Keratinocyte (primary cell): ENCODE measurements around the gene GNA15. TPM values are rescaled to one million over a fixed set of nuclear protein-coding genes. Genes with fewer than 3 reads are reported as not detected.

Source experiments
- DNase-seq: peaks from one replicate; pipeline ENCODE4 v3.0.0-alpha.2; 2011; ENCODE audit warnings: low read depth, missing footprints, low spot score
- FAIRE-seq: peaks from 2 replicates; lab custom pipeline; 2011; peaks lifted over from hg19 to GRCh38; lab: Jason Lieb, UNC
- H2AFZ ChIP-seq: 2 replicates; pipeline ENCODE4 v1.6.0; 2012; ENCODE audit warnings: low read length, control low read depth, inconsistent platforms; ENCODE audit not compliant: control insufficient read depth
- H3K27ac ChIP-seq: 2 replicates; pipeline ENCODE4 v1.5.1; 2011; ENCODE audit warnings: low read length; ENCODE audit not compliant: control insufficient read depth, insufficient read depth
- H3K27me3 ChIP-seq: 3 replicates; pipeline ENCODE4 v1.6.0; 2011; ENCODE audit warnings: low read length; ENCODE audit not compliant: control insufficient read depth, insufficient read depth; ENCODE audit errors: extremely low read depth
- H3K36me3 ChIP-seq, 2 experiments: 2 replicates in 1 of 2; 3 replicates in 1 of 2; pipeline ENCODE4 v1.5.1; 2011; ENCODE audit warnings: low read length in 2 of 2, mild to moderate bottlenecking in 1 of 2; ENCODE audit not compliant: control insufficient read depth in 2 of 2, insufficient read depth in 2 of 2; ENCODE audit errors: extremely low read depth in 1 of 2
- H3K4me1 ChIP-seq: 3 replicates; pipeline ENCODE4 v1.5.1; 2011; ENCODE audit warnings: low read length; ENCODE audit not compliant: control insufficient read depth, insufficient read depth; ENCODE audit errors: extremely low read depth
- H3K4me2 ChIP-seq: 3 replicates; pipeline ENCODE4 v1.6.0; 2011; ENCODE audit warnings: low read depth, low read length; ENCODE audit not compliant: control insufficient read depth, insufficient read depth; ENCODE audit errors: extremely low read depth
- H3K4me3 ChIP-seq, 3 experiments: fragments of 200-600 bp in 1 of 3; sonication (generic) in 1 of 3; 2 replicates in 2 of 3; 3 replicates in 1 of 3; pipeline ENCODE4 v1.5.1; 2011 to 2016; ENCODE audit warnings: low read length in 3 of 3, mild to moderate bottlenecking in 3 of 3, control low read depth in 2 of 3, inconsistent platforms in 1 of 3, low read depth in 1 of 3, mixed read lengths in 1 of 3, mixed run types in 1 of 3, moderate library complexity in 1 of 3; ENCODE audit not compliant: control insufficient read depth in 2 of 3, insufficient read depth in 2 of 3; ENCODE audit errors: extremely low read depth in 1 of 3
- H3K79me2 ChIP-seq: 2 replicates; pipeline ENCODE4 v1.6.0; 2012; ENCODE audit warnings: low read length; ENCODE audit not compliant: control insufficient read depth, insufficient read depth
- H3K9ac ChIP-seq: 3 replicates; pipeline ENCODE4 v1.6.0; 2011; ENCODE audit warnings: low read length; ENCODE audit not compliant: control insufficient read depth, insufficient read depth; ENCODE audit errors: extremely low read depth
- H3K9me1 ChIP-seq: 3 replicates; pipeline ENCODE4 v1.6.0; 2011; ENCODE audit warnings: low read length; ENCODE audit not compliant: control insufficient read depth, insufficient read depth; ENCODE audit errors: extremely low read depth
- H3K9me3 ChIP-seq: 2 replicates; pipeline ENCODE4 v1.5.1; 2012; ENCODE audit warnings: low read depth, low read length; ENCODE audit not compliant: control insufficient read depth
- H4K20me1 ChIP-seq: 3 replicates; pipeline ENCODE4 v1.6.0; 2011; ENCODE audit warnings: low read length; ENCODE audit not compliant: control insufficient read depth, insufficient read depth; ENCODE audit errors: extremely low read depth
- EZH2 ChIP-seq: IDR thresholded peaks from one replicate; pipeline ENCODE4 v1.6.1; 2012; ENCODE audit warnings: inconsistent platforms, mild to moderate bottlenecking, low read length, moderate library complexity
- dilution Hi-C: fragments of 300-500 bp; cut with MboI; formaldehyde crosslinking; loops from one replicate; pipeline ENCODE4 v1.7.0; 2020; ENCODE audit warnings: low sequenced_read_pairs; ENCODE audit not compliant: extremely low pct_ligation_motif_present
- polyA plus RNA-seq, 5 experiments: library from polyadenylated mRNA; depleted of rRNA in 3 of 5; stranded (reverse) in 3 of 5; stranded (forward) in 1 of 5; unstranded in 1 of 5; fragments of >200 nt; gene quantifications; 1 replicate in 1 of 5; 2 replicates in 3 of 5; 3 replicates in 1 of 5; pipeline versions ENCODE4 v1.2.1 to v1.2.3, GENCODE V29; 2011 to 2012; ENCODE audit warnings: missing spikeins in 2 of 5, low read depth in 1 of 5, low replicate concordance in 1 of 5
- TF ChIP-seq, protein P1 (sequence below), 3 experiments: IDR thresholded peaks in 1 of 3; conservative IDR thresholded peaks in 1 of 3; optimal IDR thresholded peaks in 1 of 3; 2 replicates in 2 of 3; 3 replicates in 1 of 3; pipeline versions ENCODE3 to v1.5.1; 2011; ENCODE audit warnings: low read length in 3 of 3, mild to moderate bottlenecking in 3 of 3, moderate library complexity in 2 of 3, control low read depth in 1 of 3, inconsistent platforms in 1 of 3; ENCODE audit not compliant: insufficient read depth in 2 of 3; ENCODE audit errors: extremely low read depth in 1 of 3

The GNA15 gene
- polyA plus RNA-seq, 1 donor (not counting 4 experiments of a cell fraction or from before 2014, with no cell fraction given): 60.0 TPM

DNA sequence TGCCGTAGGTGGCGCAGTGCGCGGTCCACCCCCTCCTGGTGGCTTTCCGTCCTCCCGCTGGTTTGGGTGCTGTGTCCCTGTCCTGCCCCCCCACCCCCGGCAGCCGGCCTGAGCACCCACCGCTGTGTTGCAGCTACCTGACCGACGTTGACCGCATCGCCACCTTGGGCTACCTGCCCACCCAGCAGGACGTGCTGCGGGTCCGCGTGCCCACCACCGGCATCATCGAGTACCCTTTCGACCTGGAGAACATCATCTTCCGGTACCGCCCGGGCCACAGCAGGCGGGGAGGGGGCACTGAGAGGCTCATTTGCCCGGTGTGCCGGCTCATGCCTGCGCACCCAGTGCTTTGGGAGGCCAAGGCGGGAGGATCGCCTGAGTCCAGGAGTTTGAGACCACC is 21.0 kb upstream of the GNA15 start:
- FAIRE-seq (no peak), DNase-seq (no peak)
- no peak overlapping the region for H3K9ac ChIP-seq
- no peak for TF ChIP-seq EZH2
- no peaks in the 10 kb centered on the region for H3K27me3 ChIP-seq
- H4K20me1 ChIP-seq: peaks cover 7% of the 10 kb centered on the region
- H3K27ac ChIP-seq: no peak overlapping the region
- no peaks in the 10 kb centered on the region for H3K9me3 ChIP-seq
- H3K79me2 ChIP-seq: peaks cover 30% of the 10 kb centered on the region
- H3K4me2 ChIP-seq: no peak overlapping the region
- H3K36me3 ChIP-seq: peaks cover 11 to 21% of the 10 kb centered on the region in 2 experiments
- no peak overlapping the region for H3K4me3 ChIP-seq
- no peaks in the 10 kb centered on the region for H3K9me1 ChIP-seq
- H3K4me1 ChIP-seq: peaks cover 7% of the 10 kb centered on the region
- dilution Hi-C loops: no loop called here
- H2AFZ ChIP-seq: no peak overlapping the region

GRCh38 chr19:3115411-3115810 is 20.4 kb upstream of the GNA15 start:
- no peak for TF ChIP-seq EZH2
- TF ChIP-seq, protein P1, sequence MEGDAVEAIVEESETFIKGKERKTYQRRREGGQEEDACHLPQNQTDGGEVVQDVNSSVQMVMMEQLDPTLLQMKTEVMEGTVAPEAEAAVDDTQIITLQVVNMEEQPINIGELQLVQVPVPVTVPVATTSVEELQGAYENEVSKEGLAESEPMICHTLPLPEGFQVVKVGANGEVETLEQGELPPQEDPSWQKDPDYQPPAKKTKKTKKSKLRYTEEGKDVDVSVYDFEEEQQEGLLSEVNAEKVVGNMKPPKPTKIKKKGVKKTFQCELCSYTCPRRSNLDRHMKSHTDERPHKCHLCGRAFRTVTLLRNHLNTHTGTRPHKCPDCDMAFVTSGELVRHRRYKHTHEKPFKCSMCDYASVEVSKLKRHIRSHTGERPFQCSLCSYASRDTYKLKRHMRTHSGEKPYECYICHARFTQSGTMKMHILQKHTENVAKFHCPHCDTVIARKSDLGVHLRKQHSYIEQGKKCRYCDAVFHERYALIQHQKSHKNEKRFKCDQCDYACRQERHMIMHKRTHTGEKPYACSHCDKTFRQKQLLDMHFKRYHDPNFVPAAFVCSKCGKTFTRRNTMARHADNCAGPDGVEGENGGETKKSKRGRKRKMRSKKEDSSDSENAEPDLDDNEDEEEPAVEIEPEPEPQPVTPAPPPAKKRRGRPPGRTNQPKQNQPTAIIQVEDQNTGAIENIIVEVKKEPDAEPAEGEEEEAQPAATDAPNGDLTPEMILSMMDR (optimal IDR thresholded peaks at IDR 0.05 in 1 of 3, IDR thresholded peaks at IDR 0.05 in 1 of 3, conservative IDR thresholded peaks at IDR 0.05 in 1 of 3; ENCODE audit: extremely low read depth in 1 of 3, insufficient read depth in 2 of 3, low read length in 3 of 3): no peak
- Histone ChIP-seq H3K36me3 (peaks cover 10 to 21% of the 10 kb centered on the region in 2 experiments), H4K20me1 (peaks cover 7% of the 10 kb centered on the region), H3K79me2 (peaks cover 24% of the 10 kb centered on the region), H3K4me3 (no peak overlapping the region), H3K4me2 (no peak overlapping the region), H3K27me3 (no peaks in the 10 kb centered on the region), H2AFZ (no peak overlapping the region), H3K27ac (no peak overlapping the region), H3K9me1 (no peaks in the 10 kb centered on the region), H3K9me3 (no peaks in the 10 kb centered on the region), H3K4me1 (peaks cover 7% of the 10 kb centered on the region), H3K9ac (no peak overlapping the region)
- no peak for FAIRE-seq
- DNase-seq: no peak
- dilution Hi-C loops: no loop called here
